Small intestine (tissue), 7 donors: ENCODE results near the gene ECD. TPM values are rescaled to one million over a fixed set of nuclear protein-coding genes. Genes with fewer than 3 reads are reported as not detected.
A peak's percentile ranks its signal among the peaks of the same experiment; 100 is the strongest.
"Not testable (repeated sequence)": the region's sequence is repeated elsewhere in the genome, so short reads cannot be mapped to it uniquely, and the experiment has no call there.

Experiments
- DNase-seq, 2 donors: peaks; one replicate each; pipeline versions ENCODE4 v3.0.0 to v3.0.0-alpha.2; 2013
- FAIRE-seq: peaks from 2 replicates; lab custom pipeline; 2012; peaks lifted over from hg19 to GRCh38; lab: Jason Lieb, UNC
- H3K27ac ChIP-seq, 3 donors: one replicate each; pipeline ENCODE4 v1.5.1; 2013; ENCODE audit warnings: low read length in 2 of 3, mild to moderate bottlenecking in 2 of 3, control low read depth in 1 of 3, inconsistent platforms in 1 of 3, low read depth in 1 of 3, moderate library complexity in 1 of 3
- H3K27me3 ChIP-seq, 3 donors: one replicate each; pipeline ENCODE4 v1.6.1; 2013; ENCODE audit warnings: low read length in 3 of 3, inconsistent platforms in 1 of 3; ENCODE audit not compliant: control insufficient read depth in 3 of 3, insufficient read depth in 3 of 3
- H3K36me3 ChIP-seq, 3 donors: one replicate each; pipeline ENCODE4 v1.6.1; 2013; ENCODE audit warnings: low read length in 3 of 3, inconsistent platforms in 1 of 3, low read depth in 1 of 3, mild to moderate bottlenecking in 1 of 3, moderate library complexity in 1 of 3; ENCODE audit not compliant: control insufficient read depth in 3 of 3, insufficient read depth in 2 of 3
- H3K4me1 ChIP-seq, 3 donors: one replicate each; pipeline ENCODE4 v1.6.1; 2013; ENCODE audit warnings: low read length in 2 of 3, inconsistent platforms in 1 of 3, low read depth in 1 of 3, mild to moderate bottlenecking in 1 of 3, moderate library complexity in 1 of 3; ENCODE audit not compliant: control insufficient read depth in 3 of 3, insufficient read depth in 2 of 3
- H3K4me3 ChIP-seq, 3 donors: one replicate each; pipeline ENCODE4 v1.5.1; 2013; ENCODE audit warnings: low read length in 3 of 3, control low read depth in 1 of 3, inconsistent platforms in 1 of 3, low read depth in 1 of 3, mild to moderate bottlenecking in 1 of 3, moderate library complexity in 1 of 3
- H3K9me3 ChIP-seq, 2 donors: one replicate each; pipeline ENCODE4 v1.6.1; 2013; ENCODE audit warnings: low read depth in 1 of 2, low read length in 1 of 2; ENCODE audit not compliant: control insufficient read depth in 2 of 2, insufficient read depth in 1 of 2
- WGBS, 3 donors: extraction: QIAGEN DNeasy Blood & Tissue Kit; methylation state at CpG; one replicate each; pipeline ENCODE4 v1.1.7; 2013; 5-methylcytosine and 5-hydroxymethylcytosine counted together
- polyA plus RNA-seq, 4 donors: library from polyadenylated mRNA; stranded (reverse) in 3 of 4; unstranded in 1 of 4; fragments of 200-250 nt in 3 of 4; fragments of 120-200 nt in 1 of 4; gene quantifications; one replicate each; pipeline versions ENCODE4 v1.2.1 to v1.2.3, GENCODE V29; 2013
- donor health status: healthy with polysubstance abuse.
- donor health status: control.
- donor health status: control.
- donor health status: Bipolar disorder and iron deficiency.
- donor health status: healthy.

Gene ECD
- polyA plus RNA-seq, 4 donors: 7.4 to 24.6 (median 9.4) TPM

DNA sequence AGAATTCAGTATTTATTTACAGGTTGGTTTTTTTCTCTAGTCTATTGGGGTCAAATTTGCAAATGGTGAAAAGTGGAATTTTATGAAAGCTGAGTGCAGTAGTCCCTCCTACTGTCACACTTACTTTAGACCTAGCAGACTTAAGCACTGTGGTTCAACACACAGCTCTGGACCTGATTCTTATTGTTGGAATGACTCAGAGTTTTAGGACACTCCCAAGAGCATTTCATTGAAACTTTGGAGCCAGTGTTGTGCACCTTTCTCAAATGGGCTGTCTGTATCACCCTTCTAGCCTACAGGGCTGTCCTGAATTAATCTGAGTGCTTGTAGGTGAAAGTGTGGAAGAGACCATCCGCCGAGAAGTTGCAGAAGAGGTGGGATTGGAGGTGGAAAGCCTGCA, 41.5 kb downstream of the ECD start:
- H3K4me3 ChIP-seq: no peak overlapping the region
- 92 to 99% (median 98%) methylated on average over 2 of the region's 2 CpGs for WGBS, 3 donors
- no peaks in the 10 kb centered on the region for H3K27me3 ChIP-seq
- H3K4me1 ChIP-seq: no peaks in the 10 kb centered on the region
- no peaks in the 10 kb centered on the region for H3K9me3 ChIP-seq
- DNase-seq (no peak), FAIRE-seq (no peak)
- no peak overlapping the region for H3K27ac ChIP-seq
- peaks cover 2 to 29% (median 8%) of the 10 kb centered on the region in 3 donors for H3K36me3 ChIP-seq

GRCh38 chr10:73119952-73120351, 47.9 kb downstream of the ECD start:
- peaks cover 2 to 19% (median 5%) of the 10 kb centered on the region in 3 donors for H3K36me3 ChIP-seq
- H3K9me3 ChIP-seq: no peaks in the 10 kb centered on the region
- 89 to 95% (median 95%) methylated on average over 4 of the region's 4 CpGs for WGBS, 3 donors
- H3K27ac ChIP-seq: no peak overlapping the region
- H3K4me3 ChIP-seq: no peak overlapping the region
- DNase-seq (no peak), FAIRE-seq (no peak)
- no peaks in the 10 kb centered on the region for H3K4me1 ChIP-seq
- no peaks in the 10 kb centered on the region for H3K27me3 ChIP-seq

DNA sequence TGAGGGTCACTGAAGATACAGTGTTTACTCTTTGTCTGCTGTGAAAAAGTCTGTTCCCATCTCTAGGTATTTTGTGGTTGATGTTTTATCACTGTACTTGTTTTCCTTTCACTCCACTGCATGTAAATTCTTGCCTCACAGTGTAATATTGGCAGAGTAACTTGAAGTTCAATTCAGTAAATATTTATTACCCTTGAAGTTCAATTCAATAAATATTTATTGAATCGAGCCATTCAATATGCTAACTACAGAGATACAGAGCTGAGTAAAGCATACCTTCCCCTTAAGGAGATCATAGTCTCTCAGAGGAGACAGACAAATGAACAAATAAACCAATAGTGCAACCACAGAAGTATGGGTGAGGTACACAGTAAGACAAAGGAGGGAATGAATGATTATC, 48.4 kb downstream of the ECD start:
- FAIRE-seq: no peak
- peaks cover 2 to 21% (median 5%) of the 10 kb centered on the region in 3 donors for H3K36me3 ChIP-seq
- 26 to 57% (median 38%) methylated on average over 1 of the region's 1 CpG for WGBS, 3 donors
- no peaks in the 10 kb centered on the region for H3K4me1 ChIP-seq
- H3K4me3 ChIP-seq: no peak overlapping the region
- DNase-seq: no peak
- H3K27ac ChIP-seq: no peak overlapping the region
- no peaks in the 10 kb centered on the region for H3K27me3 ChIP-seq
- no peaks in the 10 kb centered on the region for H3K9me3 ChIP-seq

DNA sequence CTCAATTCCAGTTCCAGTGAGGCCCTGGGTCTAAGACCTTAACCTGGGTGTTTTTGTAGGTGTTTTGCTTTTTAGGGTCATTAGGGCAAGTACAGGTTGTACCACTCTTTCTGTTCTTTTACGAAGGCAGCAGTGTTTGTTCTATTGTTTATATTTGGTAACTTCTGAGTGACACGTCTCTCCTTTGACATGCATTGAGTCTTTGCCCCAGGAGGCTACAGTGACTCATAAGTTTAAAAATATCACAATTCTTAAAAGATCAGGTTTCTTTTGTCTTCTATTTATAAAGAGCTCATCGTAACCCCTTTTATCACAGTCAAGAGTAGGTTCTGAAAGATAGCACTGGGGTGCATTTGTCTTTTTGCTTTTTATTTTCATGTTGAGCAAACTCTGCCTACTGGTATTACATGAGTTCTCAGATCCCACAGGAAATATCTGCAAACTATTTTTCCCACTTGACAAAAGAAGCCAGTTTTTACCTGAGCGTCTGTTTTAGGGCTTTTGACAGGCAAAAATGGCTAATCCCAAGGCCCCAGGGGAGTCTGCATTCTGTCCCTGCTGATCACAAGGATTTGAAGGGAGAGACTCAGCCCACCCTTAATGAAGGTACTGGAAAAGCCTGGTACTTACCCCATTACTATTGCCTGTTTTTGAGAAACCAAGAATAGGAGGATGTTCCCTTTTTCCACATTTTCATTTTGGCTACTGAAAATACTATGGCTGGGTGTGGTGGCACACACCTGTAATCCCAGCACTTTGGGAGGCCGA, 49.6 kb downstream of the ECD start:
- no peak overlapping the region for H3K27ac ChIP-seq
- FAIRE-seq: no peak
- 73 to 83% (median 82%) methylated on average over 5 of the region's 5 CpGs for WGBS, 3 donors

GRCh38 chr10:73116017-73116416, 51.8 kb downstream of the ECD start:
- FAIRE-seq (no peak), DNase-seq (no peak)
- H3K36me3 ChIP-seq: peaks cover 0 to 19% (median 0%) of the 10 kb centered on the region in 3 donors
- H3K4me3 ChIP-seq: no peak overlapping the region
- no peaks in the 10 kb centered on the region for H3K27me3 ChIP-seq
- no peak overlapping the region for H3K27ac ChIP-seq
- H3K4me1 ChIP-seq: no peaks in the 10 kb centered on the region
- WGBS, 3 donors: 92 to 100% (median 98%) methylated on average over 1 of the region's 1 CpG
- no peaks in the 10 kb centered on the region for H3K9me3 ChIP-seq

More for the DNA sequence above, 49.6 kb downstream of the ECD start:
- H3K27me3 ChIP-seq: no peaks in the 10 kb centered on the region
- no peaks in the 10 kb centered on the region for H3K9me3 ChIP-seq
- DNase-seq: no peak
- no peak overlapping the region for H3K4me3 ChIP-seq
- no peaks in the 10 kb centered on the region for H3K4me1 ChIP-seq
- peaks cover 0 to 21% (median 3%) of the 10 kb centered on the region in 3 donors for H3K36me3 ChIP-seq

DNA sequence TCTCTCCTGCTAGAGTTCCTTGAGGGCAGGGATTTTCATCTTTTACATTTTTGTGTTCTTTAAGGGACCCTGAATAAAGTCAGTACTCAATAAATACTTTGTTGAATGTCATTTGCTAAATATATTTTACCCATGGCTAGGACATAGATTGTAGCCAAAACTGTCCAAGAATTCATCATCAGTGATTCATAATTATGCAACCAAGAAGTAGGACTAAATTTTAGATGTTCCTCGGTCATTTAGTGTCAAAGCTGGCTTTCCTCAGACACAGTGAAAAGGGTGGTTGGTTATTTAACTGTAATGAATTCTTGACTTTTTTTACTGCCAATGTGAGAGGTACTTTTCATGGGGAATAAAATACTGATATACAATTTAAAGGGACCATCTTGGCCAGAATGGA, 54.3 kb downstream of the ECD start:
- H3K9me3 ChIP-seq: no peaks in the 10 kb centered on the region

DNA sequence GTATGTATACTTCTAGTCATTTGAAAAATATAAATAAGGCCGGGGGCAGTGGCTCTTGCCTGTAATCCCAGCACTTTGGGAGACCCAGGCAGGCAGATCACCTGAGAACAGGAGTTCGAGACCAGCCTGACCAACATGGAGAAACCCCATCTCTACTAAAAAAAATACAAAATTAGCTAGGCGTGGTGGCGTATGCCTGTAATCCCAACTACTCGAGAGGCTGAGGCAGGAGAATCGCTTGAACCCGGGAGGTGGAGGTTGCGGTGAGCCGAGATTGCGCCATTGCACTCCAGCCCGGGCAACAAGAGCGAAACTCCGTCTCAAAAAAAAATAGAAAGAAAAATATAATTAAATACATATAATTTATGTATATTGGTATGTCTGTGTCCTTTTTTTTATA, 55.8 kb downstream of the ECD start:
- 97 to 99% (median 99%) methylated on average over 13 of the region's 13 CpGs for WGBS, 3 donors
- not testable (repeated sequence) for H3K9me3 ChIP-seq, DNase-seq, H3K4me3 ChIP-seq, H3K4me1 ChIP-seq, H3K27me3 ChIP-seq, FAIRE-seq
- Histone ChIP-seq H3K36me3 (peaks cover 0 to 16% (median 0%) of the 10 kb centered on the region in 3 donors), H3K27ac (peak overlapping the region in 1 of 3 donors; percentile 91)

More for the DNA sequence above, 54.3 kb downstream of the ECD start:
- Histone ChIP-seq H3K4me3 (no peak overlapping the region), H3K36me3 (peaks cover 0 to 17% (median 0%) of the 10 kb centered on the region in 3 donors), H3K4me1 (no peaks in the 10 kb centered on the region), H3K27ac (no peak overlapping the region), H3K27me3 (no peaks in the 10 kb centered on the region)
- DNase-seq (no peak), FAIRE-seq (no peak)
- WGBS, 3 donors: 90 to 97% (median 97%) methylated on average over 1 of the region's 1 CpG

- DNase-seq: peak; percentile 82 to 90
- Histone ChIP-seq H3K27me3 (no peaks in the 10 kb centered on the region), H3K9me3 (no peaks in the 10 kb centered on the region), H3K4me1 (no peaks in the 10 kb centered on the region), H3K4me3 (peak within 1 kb of the TSS; percentile 27 to 63 (median 57)), H3K27ac (peak within 1 kb of the TSS; percentile 50 to 91 (median 80)), H3K36me3 (peaks cover 0 to 12% (median 0%) of the 10 kb centered on the region in 3 donors)
- no peak for FAIRE-seq
- 3 to 6% (median 6%) methylated on average over 5 of the region's 5 CpGs for WGBS, 3 donors
Observed at GRCh38 chr10:73110345-73110849, 57.4 kb downstream of the ECD start, which contains the start of gene NUDT13. NUDT13 (plus strand) TSS chr10:73110455; CDS start chr10:73114366, 3,911 bp downstream.
